Stimulated activated CD8-positive, alpha-beta memory T cell treated with anti-CD3 and anti-CD28 coated beads, Interleukin-4, amount 100 ng/mL, for 24 hours (primary cell): ENCODE data around the gene IGF2.
A peak's percentile ranks its signal among the peaks of the same experiment; 100 is the strongest.

Source experiments
- DNase-seq: peaks from one replicate; pipeline ENCODE4 v3.0.0-alpha.2; 2020; ENCODE audit warnings: low read depth

IGF2 gene

GRCh38 chr11:2153581-2154194 is 14.5 kb upstream of the IGF2 start:
- DNase-seq, result no peak

- peak; percentile 62 for DNase-seq
Observed at GRCh38 chr11:2151500-2152257, 12.5 kb upstream of the IGF2 start.

- no peak for DNase-seq
Observed at GRCh38 chr11:2149864-2150847, 11.0 kb upstream of the IGF2 start.

- no peak for DNase-seq
Observed at GRCh38 chr11:2149460-2149859, 10.3 kb upstream of the IGF2 start.

- DNase-seq, result no peak
Observed at GRCh38 chr11:2148595-2148994, 9.4 kb upstream of the IGF2 start.

GRCh38 chr11:2147391-2147790 is 8.2 kb upstream of the IGF2 start:
- DNase-seq, result no peak

GRCh38 chr11:2146051-2146450 is 6.9 kb upstream of the IGF2 start:
- no peak for DNase-seq

GRCh38 chr11:2144544-2145248 is 5.5 kb upstream of the IGF2 start:
- DNase-seq, result no peak

- no peak for DNase-seq
Observed at GRCh38 chr11:2143799-2144543, 4.8 kb upstream of the IGF2 start.

- DNase-seq, result no peak
Observed at GRCh38 chr11:2143477-2143798, 4.2 kb upstream of the IGF2 start.

- no peak for DNase-seq
Observed at GRCh38 chr11:2142762-2143202, 3.6 kb upstream of the IGF2 start.

GRCh38 chr11:2142300-2142759 is 3.1 kb upstream of the IGF2 start:
- DNase-seq, result no peak

GRCh38 chr11:2140411-2141400 is 1.5 kb upstream of the IGF2 start:
- DNase-seq, result no peak

- no peak for DNase-seq
Observed at GRCh38 chr11:2139621-2140337, 590 bp upstream of the IGF2 start.

GRCh38 chr11:2138431-2139122 is 612 bp downstream of the IGF2 start:
- DNase-seq, result no peak

- no peak for DNase-seq
Observed at GRCh38 chr11:2138068-2138430, 1.1 kb downstream of the IGF2 start.

GRCh38 chr11:2137202-2138067 is 1.8 kb downstream of the IGF2 start:
- no peak for DNase-seq

GRCh38 chr11:2136952-2137201 is 2.3 kb downstream of the IGF2 start:
- no peak for DNase-seq
